Putamen (tissue), 1 donor: ENCODE data around the gene NUP210L.
"Not testable (repeated sequence)": the region's sequence is repeated elsewhere in the genome, so short reads cannot be mapped to it uniquely, and the experiment has no call there.

Experiments
- DNase-seq: peaks from one replicate; pipeline ENCODE4 v3.0.0-alpha.2; 2016; ENCODE audit warnings: low spot score

NUP210L gene

DNA sequence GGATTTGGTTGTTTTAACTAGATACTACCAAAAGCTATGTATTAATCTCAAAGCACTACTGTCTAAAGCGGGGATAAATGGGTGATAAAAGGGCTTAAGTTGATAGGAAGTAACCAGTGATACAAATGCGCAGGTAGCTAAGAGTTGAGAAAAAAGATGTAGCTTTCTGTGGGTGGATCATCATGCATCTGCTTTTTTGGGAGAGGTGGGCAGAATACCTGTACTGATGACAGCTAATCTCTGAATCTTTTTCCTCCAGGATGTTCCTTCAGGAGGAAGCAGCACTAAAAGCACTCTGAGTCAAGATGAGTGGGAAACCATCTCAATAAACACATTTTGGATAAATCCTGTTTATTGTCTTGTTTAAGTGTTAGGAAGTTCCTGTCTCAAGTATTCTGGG lies 163.1 kb downstream of the NUP210L start:
- no peak for DNase-seq

DNA sequence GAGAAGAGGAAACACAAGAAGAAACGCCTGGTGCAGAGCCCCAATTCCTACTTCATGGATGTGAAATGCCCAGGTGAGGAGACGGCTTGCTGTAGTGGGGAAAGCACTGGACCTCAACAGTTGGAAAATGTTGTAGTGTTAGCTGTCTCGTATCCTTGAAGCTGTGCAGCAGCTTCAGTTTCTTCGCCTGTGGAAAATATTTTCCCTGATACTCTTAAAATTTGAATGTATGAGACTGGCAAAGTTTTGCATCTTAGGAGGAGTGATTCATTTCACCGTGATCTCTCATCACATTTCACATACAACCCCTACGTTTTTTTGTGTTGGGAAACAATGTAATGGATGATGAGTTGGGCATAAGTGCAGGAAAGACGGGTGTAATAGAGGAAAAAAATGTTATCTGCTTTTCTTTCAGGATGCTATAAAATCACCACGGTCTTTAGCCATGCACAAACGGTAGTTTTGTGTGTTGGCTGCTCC lies 163.7 kb downstream of the NUP210L start:
- DNase-seq: no peak

GRCh38 chr1:153990468-153991150 lies 164.3 kb downstream of the NUP210L start, which contains the start of gene RPS27:
RPS27 (plus strand) TSS chr1:153990762; CDS start chr1:153990797, 35 bp downstream.
- peak; percentile 97 for DNase-seq

- no peak for DNase-seq
These were observed 167.3 kb downstream of the NUP210L start for GRCh38 chr1:153987621-153988020.

DNA sequence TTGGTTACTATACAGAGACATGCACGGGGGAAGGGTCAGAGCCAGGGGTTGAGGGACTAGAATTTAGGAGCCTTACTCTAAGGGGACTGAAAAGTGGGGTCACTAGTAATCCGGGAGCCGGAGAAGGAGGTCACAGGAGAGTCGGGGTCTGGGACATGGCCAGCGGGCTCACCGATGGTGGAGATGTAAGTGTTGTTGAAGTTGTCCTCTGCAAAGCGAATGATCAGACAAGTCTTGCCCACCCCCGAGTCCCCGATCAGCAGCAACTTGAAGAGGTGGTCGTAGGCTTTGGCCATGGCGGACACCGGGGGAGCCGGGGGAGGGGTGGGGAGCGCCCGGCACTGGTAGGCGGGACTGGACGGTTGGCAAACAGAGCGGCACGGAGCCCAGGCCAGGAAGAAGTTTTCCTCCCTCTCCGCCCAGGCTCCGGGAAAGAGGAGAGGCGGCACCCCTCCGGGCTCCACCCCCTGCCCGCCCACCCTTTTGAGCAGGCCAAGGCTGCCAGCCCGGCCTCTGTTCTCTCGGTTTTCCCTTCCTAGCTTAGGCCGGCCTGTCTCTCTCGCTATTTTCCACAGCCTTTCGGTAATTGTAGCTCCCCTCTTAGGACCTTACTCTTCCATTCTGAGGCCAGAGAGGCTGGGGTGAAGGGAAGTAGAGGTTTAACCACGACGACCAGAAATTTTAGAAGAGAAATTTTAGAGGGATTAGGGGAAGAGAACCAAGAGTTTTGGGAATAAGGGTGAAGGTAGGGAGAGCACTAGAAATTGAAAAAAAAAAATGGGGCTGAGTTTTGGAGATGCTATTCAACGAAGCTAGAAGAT lies 168.7 kb downstream of the NUP210L start, which contains the start of gene RAB13:
Gene RAB13 (minus strand): TSS at position 399 of the 821 bp plus-strand sequence. CDS start 103 bp downstream, at position 296.
- DNase-seq: peak; percentile 72

DNA sequence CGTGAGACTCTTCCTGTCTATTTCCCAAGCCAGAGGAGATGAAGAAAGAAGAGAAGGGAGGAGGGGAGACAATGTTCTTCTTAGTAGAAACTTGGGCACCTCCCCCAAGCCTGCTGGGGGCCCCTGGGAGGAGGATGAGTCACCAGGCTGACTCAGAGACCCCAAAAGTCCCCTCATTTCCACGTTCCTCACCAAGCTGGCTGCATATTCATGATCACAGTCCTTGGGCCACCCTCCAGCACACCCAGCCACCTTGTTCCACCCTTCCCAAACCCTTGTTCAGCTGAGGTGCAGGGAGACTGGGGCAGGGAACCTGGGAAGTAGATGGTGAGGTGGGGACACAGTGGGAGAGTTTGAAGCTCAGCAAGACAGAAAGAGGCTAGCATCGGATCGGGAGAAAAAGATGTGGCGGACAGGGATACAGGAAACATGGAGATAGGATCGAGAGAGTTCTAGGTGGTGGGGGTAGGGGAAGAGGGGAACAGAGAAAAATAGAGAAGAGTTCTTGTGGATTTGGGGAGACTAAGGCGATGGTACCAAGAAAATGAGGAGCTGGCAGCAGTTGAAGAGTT lies 169.4 kb downstream of the NUP210L start:
- DNase-seq: no peak

DNA sequence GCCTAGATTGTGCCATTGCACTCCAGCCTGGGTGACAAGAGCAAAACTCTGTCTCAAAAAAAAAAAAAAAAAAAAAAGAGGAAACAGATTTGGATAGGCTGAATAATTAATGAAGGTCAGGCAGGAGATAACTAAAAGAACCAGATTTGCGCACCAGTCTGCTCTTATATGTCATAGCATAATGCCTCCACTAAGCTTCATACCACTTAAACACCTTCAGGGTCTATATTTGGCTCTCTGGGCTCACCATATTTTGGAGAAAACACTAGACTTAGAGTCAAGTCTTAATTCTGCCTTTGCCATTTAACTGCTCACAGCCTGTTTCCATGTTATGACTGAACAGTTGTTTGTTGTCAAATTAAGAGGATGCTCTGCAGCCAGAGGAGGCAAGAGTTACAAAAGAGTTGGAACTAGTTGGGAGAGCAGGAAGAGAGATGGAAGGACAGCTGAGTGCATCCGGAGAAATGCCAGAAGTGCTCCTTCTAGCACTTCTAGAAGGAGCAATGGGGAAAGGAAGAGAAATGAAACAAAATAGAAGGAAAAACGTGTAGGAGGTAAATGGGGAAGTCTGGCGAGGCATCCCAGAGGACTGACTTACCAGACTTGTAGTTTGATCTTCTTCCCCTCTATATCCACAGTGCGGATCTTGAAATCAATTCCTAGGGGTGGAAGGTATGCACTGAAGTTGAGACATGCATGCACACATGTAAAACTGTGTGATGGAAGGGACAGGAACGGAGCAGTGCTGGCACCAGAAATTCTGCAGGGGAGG lies 170.6 kb downstream of the NUP210L start:
- DNase-seq: no peak

- not testable (repeated sequence) for DNase-seq
These were observed 173.1 kb downstream of the NUP210L start for GRCh38 chr1:153981735-153982134.

GRCh38 chr1:153979091-153979490 lies 175.8 kb downstream of the NUP210L start:
- not testable (repeated sequence) for DNase-seq

GRCh38 chr1:153978274-153978909 lies 176.5 kb downstream of the NUP210L start:
- DNase-seq: no peak

DNA sequence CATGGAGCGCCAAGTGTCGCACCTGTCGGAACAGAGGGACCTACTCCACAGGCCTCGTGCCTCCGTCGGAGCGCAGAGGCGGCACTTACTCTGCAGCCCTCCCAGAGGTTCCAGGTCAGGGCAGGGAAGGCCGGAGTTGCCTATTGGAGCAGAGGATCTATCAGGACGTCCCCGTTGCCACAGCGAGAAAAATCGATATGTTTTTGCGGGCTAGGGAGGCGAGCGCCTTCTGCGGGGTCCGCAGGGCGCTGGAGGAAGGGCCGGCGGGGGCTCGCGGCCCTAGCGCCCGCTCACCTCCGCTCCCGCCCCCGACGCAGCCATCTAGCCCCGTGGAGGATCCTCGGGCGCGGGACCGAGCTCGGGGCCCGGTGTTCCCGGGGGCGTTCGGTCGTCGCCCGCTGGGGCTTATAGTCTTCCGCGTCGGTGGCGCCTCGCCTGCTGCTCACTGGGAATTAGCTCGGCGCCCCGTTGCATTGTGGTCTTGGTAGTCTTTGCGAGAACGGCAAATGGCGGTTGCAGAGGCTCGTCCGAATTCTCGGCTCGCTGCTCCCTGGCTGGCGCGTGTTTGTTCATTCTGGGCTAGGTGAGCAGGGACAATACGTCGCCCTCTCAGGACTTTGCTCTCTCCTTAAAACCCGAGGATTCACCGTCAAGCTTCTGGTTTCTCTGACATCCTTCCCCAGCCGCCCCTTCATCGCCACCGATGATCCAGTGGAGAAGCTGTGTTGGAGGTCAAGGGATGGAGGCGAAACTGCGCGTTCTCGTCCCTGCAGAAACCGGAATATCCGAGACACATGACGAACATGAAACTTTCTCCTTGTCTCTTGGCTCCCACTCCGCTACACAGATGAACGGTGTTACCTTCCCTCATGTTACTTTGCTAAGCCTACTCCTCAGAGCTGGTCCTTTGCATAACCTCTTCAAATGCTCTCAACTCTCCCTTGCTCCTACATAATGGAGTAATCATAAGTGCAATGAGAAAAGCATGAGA lies 177.3 kb downstream of the NUP210L start, which contains the start of gene JTB:
Gene JTB (minus strand): TSS at position 425 of the 991 bp plus-strand sequence. CDS start 422 bp downstream, at position 3.
- DNase-seq: peak; percentile 89

- DNase-seq: no peak
These were observed 178.0 kb downstream of the NUP210L start for GRCh38 chr1:153976819-153977249.

GRCh38 chr1:153973525-153973924 lies 181.3 kb downstream of the NUP210L start:
- no peak for DNase-seq

DNA sequence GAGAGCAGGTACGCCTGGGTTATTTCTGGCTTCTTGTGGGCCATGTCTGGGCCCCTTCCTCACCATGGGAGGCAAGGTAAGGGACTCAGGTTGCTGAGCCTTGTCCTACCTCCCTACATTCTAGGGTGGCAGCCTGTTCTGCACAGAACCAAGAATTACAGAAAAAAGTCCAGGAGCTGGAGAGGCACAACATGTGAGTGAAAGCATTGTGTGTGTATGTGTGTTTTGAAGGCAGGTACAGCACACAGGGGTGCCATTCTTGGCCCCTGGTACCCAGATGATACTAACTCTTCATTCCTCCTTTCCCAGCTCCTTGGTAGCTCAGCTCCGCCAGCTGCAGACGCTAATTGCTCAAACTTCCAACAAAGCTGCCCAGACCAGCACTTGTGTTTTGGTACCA lies 181.8 kb downstream of the NUP210L start:
- DNase-seq: no peak

GRCh38 chr1:153970346-153970745 lies 184.5 kb downstream of the NUP210L start:
- DNase-seq: no peak

GRCh38 chr1:153968972-153969371 lies 185.9 kb downstream of the NUP210L start:
- no peak for DNase-seq

DNA sequence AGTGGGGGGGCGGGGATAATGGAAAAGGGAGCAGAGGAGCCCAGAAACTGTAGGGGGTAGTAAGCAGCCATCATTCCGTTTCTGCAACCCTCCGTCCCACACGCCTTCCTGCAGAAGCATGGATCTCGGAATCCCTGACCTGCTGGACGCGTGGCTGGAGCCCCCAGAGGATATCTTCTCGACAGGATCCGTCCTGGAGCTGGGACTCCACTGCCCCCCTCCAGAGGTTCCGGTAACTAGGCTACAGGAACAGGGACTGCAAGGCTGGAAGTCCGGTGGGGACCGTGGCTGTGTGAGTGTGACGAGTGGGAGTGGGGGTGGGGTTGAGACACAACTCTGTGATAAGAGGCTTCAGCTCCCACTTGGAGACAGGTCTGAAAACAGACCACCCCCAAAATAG lies 186.5 kb downstream of the NUP210L start:
- DNase-seq: no peak

DNA sequence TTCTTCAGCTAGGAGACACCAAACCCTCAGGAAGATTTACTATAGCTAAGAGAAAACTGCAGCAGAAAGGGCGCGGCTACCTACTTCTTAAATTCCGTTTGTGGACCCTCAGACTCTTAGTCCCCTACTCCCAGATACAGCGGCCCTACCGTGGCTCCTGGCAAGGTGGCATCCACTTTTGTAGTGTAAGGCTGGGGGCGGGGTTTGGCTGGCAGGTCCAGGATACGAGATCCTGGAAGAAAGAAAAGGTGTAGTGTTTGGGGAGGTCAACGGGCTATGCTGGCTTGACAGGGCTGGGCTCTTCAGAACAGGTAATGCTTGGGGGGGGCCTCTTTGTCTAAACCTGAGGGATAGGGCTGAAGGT lies 186.9 kb downstream of the NUP210L start:
- no peak for DNase-seq

DNA sequence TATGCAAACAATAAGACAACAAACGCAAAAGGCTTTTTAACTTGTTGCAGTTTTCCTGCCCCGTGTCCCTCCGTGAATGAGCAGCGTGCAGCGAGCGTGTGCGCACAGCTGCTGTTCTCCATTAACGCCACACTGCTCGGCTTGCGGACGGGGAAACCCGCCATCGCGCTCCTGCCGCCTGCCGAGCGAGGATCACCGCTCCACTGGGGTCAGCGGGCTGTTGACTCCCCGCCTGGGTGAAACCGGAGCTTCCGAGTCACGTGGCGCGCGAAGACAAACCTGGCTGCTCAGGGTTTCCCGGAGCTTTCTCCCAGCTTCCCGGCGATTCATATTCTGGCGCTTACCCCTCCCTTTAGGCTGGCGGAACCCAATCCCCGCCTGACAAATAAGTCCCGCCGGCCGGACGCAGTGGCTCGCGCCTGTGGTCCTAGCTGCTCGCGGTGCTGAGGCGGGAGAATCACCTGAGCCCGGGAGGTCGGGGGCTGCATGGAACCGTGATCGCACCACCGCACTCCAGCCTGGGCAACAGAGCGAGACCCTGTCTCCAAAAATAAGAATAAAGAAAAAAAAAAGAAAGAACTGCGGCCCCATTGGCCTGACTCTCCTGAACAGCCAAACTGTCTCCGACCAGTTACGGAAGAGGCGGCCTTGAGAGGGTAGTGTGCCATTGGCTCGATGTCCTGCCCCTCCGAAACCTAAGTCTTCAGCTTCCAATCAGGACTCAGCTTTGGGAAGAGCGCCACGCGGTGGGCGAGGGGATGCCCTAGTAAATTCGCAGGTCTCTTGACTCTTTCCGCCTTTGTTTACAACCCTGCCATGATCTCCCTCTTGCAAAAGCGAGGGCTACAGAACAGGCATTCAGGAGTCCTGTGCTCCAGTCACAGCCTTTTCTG lies 187.5 kb downstream of the NUP210L start, which contains the start of gene CREB3L4:
Gene CREB3L4 (plus strand): TSS at position 796 of the 893 bp plus-strand sequence. CDS start 624 bp downstream, outside the sequence.
- peak; percentile 98 for DNase-seq
